SK-N-SH treated with all-trans-retinoic acid at 6 μM for 48 hours (cell line): Measurements from ENCODE around the gene KIF21A.

ENCODE experiments used
- ARNTL ChIP-seq: fragments of 450-650 bp; formaldehyde crosslinking; IDR thresholded peaks from 2 replicates; pipeline ENCODE4 v1.5.0; 2020; ENCODE audit warnings: low read depth, mild to moderate bottlenecking, moderate library complexity, borderline replicate concordance
- CSDC2 ChIP-seq: fragments of 250-450 bp; sonication (Bioruptor Pico); IDR thresholded peaks from 2 replicates; pipeline ENCODE4 v1.5.0; 2020; ENCODE audit warnings: mild to moderate bottlenecking, moderate library complexity
- ESRRG ChIP-seq: fragments of 250-450 bp; sonication (Bioruptor Pico); IDR thresholded peaks from 2 replicates; pipeline ENCODE4 v1.6.1; 2021; ENCODE audit warnings: mild to moderate bottlenecking
- OSR1 ChIP-seq: fragments of 250-450 bp; sonication (Bioruptor Pico); IDR thresholded peaks from 2 replicates; pipeline ENCODE4 v1.8.0; 2022; ENCODE audit warnings: moderate library complexity, mild to moderate bottlenecking, inconsistent platforms
- PATZ1 ChIP-seq: fragments of 250-450 bp; sonication (Bioruptor Pico); IDR thresholded peaks from 2 replicates; pipeline ENCODE4 v1.8.0; 2020; ENCODE audit warnings: mild to moderate bottlenecking, moderate library complexity, borderline replicate concordance
- POU6F1 ChIP-seq: fragments of 250-450 bp; sonication (Bioruptor Pico); IDR thresholded peaks from 2 replicates; pipeline ENCODE4 v1.8.0; 2021; ENCODE audit warnings: low read depth, mild to moderate bottlenecking, moderate library complexity, borderline replicate concordance
- RARB ChIP-seq: fragments of 250-450 bp; sonication (Bioruptor Pico); IDR thresholded peaks from 2 replicates; pipeline ENCODE4 v1.8.0; 2021; ENCODE audit warnings: mild to moderate bottlenecking, moderate library complexity
- TOX ChIP-seq: fragments of 250-450 bp; sonication (Bioruptor Pico); IDR thresholded peaks from 2 replicates; pipeline ENCODE4 v1.8.0; 2021; ENCODE audit warnings: mild to moderate bottlenecking, moderate library complexity, borderline replicate concordance
- ZC3H10 ChIP-seq: fragments of 250-450 bp; sonication (Bioruptor Pico); IDR thresholded peaks from 2 replicates; pipeline ENCODE4 v1.5.1; 2021; ENCODE audit warnings: mild to moderate bottlenecking, moderate library complexity
- ZFP3 ChIP-seq: fragments of 250-450 bp; sonication (Bioruptor Pico); IDR thresholded peaks from 2 replicates; pipeline ENCODE4 v1.5.0; 2020; ENCODE audit warnings: mild to moderate bottlenecking, moderate library complexity
- ZNF8 ChIP-seq: fragments of 450-650 bp; formaldehyde crosslinking; IDR thresholded peaks from 2 replicates; pipeline ENCODE4 v1.5.0; 2020; ENCODE audit warnings: mild to moderate bottlenecking, moderate library complexity
- TF ChIP-seq, protein P1 (sequence below): fragments of 250-450 bp; sonication (Bioruptor Pico); IDR thresholded peaks from 2 replicates; pipeline ENCODE4 v1.5.1; 2020; ENCODE audit warnings: low read depth, mild to moderate bottlenecking, moderate library complexity

GRCh38 chr12:39359645-39360044, 83.3 kb downstream of the KIF21A start:
- TF ChIP-seq RARB (CRISPR knock-in tag) (no peak), PATZ1 (CRISPR knock-in tag) (no peak), ZNF8 (CRISPR knock-in tag) (no peak), ZC3H10 (CRISPR knock-in tag) (no peak), ZFP3 (CRISPR knock-in tag) (no peak), OSR1 (CRISPR knock-in tag) (no peak), ARNTL (CRISPR knock-in tag) (no peak), TOX (CRISPR knock-in tag) (no peak), CSDC2 (CRISPR knock-in tag) (no peak), ESRRG (CRISPR knock-in tag) (no peak), POU6F1 (CRISPR knock-in tag) (no peak)
- TF ChIP-seq, protein P1, sequence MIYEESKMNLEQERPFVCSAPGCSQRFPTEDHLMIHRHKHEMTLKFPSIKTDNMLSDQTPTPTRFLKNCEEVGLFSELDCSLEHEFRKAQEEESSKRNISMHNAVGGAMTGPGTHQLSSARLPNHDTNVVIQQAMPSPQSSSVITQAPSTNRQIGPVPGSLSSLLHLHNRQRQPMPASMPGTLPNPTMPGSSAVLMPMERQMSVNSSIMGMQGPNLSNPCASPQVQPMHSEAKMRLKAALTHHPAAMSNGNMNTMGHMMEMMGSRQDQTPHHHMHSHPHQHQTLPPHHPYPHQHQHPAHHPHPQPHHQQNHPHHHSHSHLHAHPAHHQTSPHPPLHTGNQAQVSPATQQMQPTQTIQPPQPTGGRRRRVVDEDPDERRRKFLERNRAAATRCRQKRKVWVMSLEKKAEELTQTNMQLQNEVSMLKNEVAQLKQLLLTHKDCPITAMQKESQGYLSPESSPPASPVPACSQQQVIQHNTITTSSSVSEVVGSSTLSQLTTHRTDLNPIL (CRISPR knock-in tag): no peak
